HEK293 (cell line): ENCODE data around the gene MISP.
A peak's percentile ranks its signal among the peaks of the same experiment; 100 is the strongest.

ENCODE experiments used
- CTCF ChIA-PET: fragments of 350-600 bp; formaldehyde crosslinking; extraction: SDS; loops from one replicate; lab custom pipeline; 2021; ENCODE audit warnings: antibody characterized with exemption; lab: Yijun Ruan, JAX
- POLR2A ChIA-PET: fragments of 300-600 bp; formaldehyde crosslinking; extraction: SDS; loops from one replicate; lab custom pipeline; 2020; ENCODE audit warnings: antibody characterized with exemption, inconsistent platforms; lab: Yijun Ruan, JAX
- H3K27ac ChIP-seq: fragments of 200-500 bp; sonication (Bioruptor generic); 2 replicates; pipeline ENCODE4 v1.5.1; 2014; ENCODE audit warnings: low read depth, low read length, control low read depth, inconsistent platforms; ENCODE audit errors: extremely low read depth
- H3K36me3 ChIP-seq, 2 experiments: fragments of 200-500 bp in 1 of 2; sonication (Bioruptor generic) in 1 of 2; 1 replicate in 1 of 2; 2 replicates in 1 of 2; pipeline ENCODE4 v1.5.1; 2014 to 2017; ENCODE audit warnings: inconsistent platforms in 2 of 2, low read length in 2 of 2; ENCODE audit not compliant: control insufficient read depth in 2 of 2, insufficient read depth in 1 of 2
- H3K4me1 ChIP-seq: fragments of 200-500 bp; sonication (Bioruptor generic); 2 replicates; pipeline ENCODE4 v1.5.1; 2014; ENCODE audit warnings: mild to moderate bottlenecking, low read length, inconsistent platforms; ENCODE audit not compliant: control insufficient read depth, insufficient read depth
- H3K4me3 ChIP-seq: 2 replicates; pipeline ENCODE4 v1.5.1; 2011; ENCODE audit warnings: low read depth, mild to moderate bottlenecking, control low read depth, low read length, moderate library complexity
- H3K9me3 ChIP-seq: fragments of 200-500 bp; sonication (Bioruptor generic); 2 replicates; pipeline ENCODE4 v1.5.1; 2014; ENCODE audit warnings: low read depth, low read length, inconsistent platforms; ENCODE audit not compliant: control insufficient read depth, insufficient read depth
- GLIS1 ChIP-seq: fragments of 450-650 bp; formaldehyde crosslinking; IDR thresholded peaks from 2 replicates; pipeline ENCODE4 v1.5.1; 2016; ENCODE audit warnings: missing biosample characterization, missing genetic modification characterization
- MEIS1 ChIP-seq: sonication (generic); formaldehyde crosslinking; IDR thresholded peaks from 2 replicates; pipeline ENCODE4 v1.8.1; 2022; ENCODE audit warnings: missing genetic modification reagents, mild to moderate bottlenecking, borderline replicate concordance
- SP2 ChIP-seq: fragments of 450-650 bp; formaldehyde crosslinking; IDR thresholded peaks from 2 replicates; pipeline ENCODE4 v1.5.1; 2016; ENCODE audit warnings: missing biosample characterization, missing genetic modification characterization
- SP3 ChIP-seq: fragments of 450-650 bp; formaldehyde crosslinking; IDR thresholded peaks from 2 replicates; pipeline ENCODE4 v1.5.1; 2016; ENCODE audit warnings: missing biosample characterization, missing genetic modification characterization
- ZBTB8A ChIP-seq: fragments of 450-650 bp; formaldehyde crosslinking; IDR thresholded peaks from 2 replicates; pipeline ENCODE4 v1.5.1; 2016; ENCODE audit warnings: missing biosample characterization, missing genetic modification characterization
- ZNF112 ChIP-seq: fragments of 450-650 bp; formaldehyde crosslinking; IDR thresholded peaks from 2 replicates; pipeline ENCODE4 v1.5.0; 2017; ENCODE audit warnings: missing biosample characterization, missing genetic modification characterization
- ZNF2 ChIP-seq: fragments of 450-650 bp; formaldehyde crosslinking; IDR thresholded peaks from 2 replicates; pipeline ENCODE4 v1.5.1; 2016; ENCODE audit warnings: missing biosample characterization, missing genetic modification characterization
- ZNF202 ChIP-seq: fragments of 450-650 bp; formaldehyde crosslinking; IDR thresholded peaks from 2 replicates; pipeline ENCODE4 v1.5.1; 2016; ENCODE audit warnings: missing biosample characterization, missing genetic modification characterization, borderline replicate concordance
- ZNF292 ChIP-seq: fragments of 450-650 bp; formaldehyde crosslinking; IDR thresholded peaks from 2 replicates; pipeline ENCODE4 v1.5.1; 2016; ENCODE audit warnings: low read depth, missing biosample characterization, missing genetic modification characterization, borderline replicate concordance
- ZNF473 ChIP-seq: fragments of 450-650 bp; formaldehyde crosslinking; IDR thresholded peaks from 2 replicates; pipeline ENCODE4 v1.5.1; 2017; ENCODE audit warnings: missing biosample characterization, missing genetic modification characterization
- ZNF571 ChIP-seq: fragments of 450-650 bp; formaldehyde crosslinking; IDR thresholded peaks from 2 replicates; pipeline ENCODE4 v1.5.0; 2017; ENCODE audit warnings: missing biosample characterization, missing genetic modification characterization
- ZNF596 ChIP-seq: fragments of 450-650 bp; IDR thresholded peaks from 2 replicates; pipeline ENCODE4 v1.5.0; 2018; ENCODE audit warnings: missing biosample characterization, mild to moderate bottlenecking, missing genetic modification characterization, moderate library complexity
- ZNF785 ChIP-seq: fragments of 450-650 bp; formaldehyde crosslinking; IDR thresholded peaks from 2 replicates; pipeline ENCODE4 v1.5.1; 2016; ENCODE audit warnings: missing biosample characterization, missing genetic modification characterization
- TF ChIP-seq, protein P1 (sequence below): sonication (generic); formaldehyde crosslinking; IDR thresholded peaks from 2 replicates; pipeline ENCODE4 v1.8.1; 2022; ENCODE audit warnings: mild to moderate bottlenecking, moderate library complexity, missing genetic modification reagents
- TF ChIP-seq, protein P2 (sequence below): fragments of 450-650 bp; formaldehyde crosslinking; IDR thresholded peaks from 2 replicates; pipeline ENCODE4 v1.5.1; 2016; ENCODE audit warnings: missing biosample characterization, missing genetic modification characterization
- TF ChIP-seq, protein P3 (sequence below): fragments of 450-650 bp; formaldehyde crosslinking; IDR thresholded peaks from 2 replicates; pipeline ENCODE4 v1.5.1; 2016; ENCODE audit warnings: missing biosample characterization, missing genetic modification characterization
- TF ChIP-seq, protein P4 (sequence below): fragments of 450-650 bp; formaldehyde crosslinking; optimal IDR thresholded peaks from 2 replicates; pipeline ENCODE3; 2016; ENCODE audit warnings: missing biosample characterization, mild to moderate bottlenecking, missing genetic modification characterization
- TF ChIP-seq, protein P5 (sequence below): fragments of 450-650 bp; formaldehyde crosslinking; IDR thresholded peaks from 2 replicates; pipeline ENCODE4 v1.5.1; 2016; ENCODE audit warnings: missing biosample characterization, missing genetic modification characterization

MISP gene

DNA sequence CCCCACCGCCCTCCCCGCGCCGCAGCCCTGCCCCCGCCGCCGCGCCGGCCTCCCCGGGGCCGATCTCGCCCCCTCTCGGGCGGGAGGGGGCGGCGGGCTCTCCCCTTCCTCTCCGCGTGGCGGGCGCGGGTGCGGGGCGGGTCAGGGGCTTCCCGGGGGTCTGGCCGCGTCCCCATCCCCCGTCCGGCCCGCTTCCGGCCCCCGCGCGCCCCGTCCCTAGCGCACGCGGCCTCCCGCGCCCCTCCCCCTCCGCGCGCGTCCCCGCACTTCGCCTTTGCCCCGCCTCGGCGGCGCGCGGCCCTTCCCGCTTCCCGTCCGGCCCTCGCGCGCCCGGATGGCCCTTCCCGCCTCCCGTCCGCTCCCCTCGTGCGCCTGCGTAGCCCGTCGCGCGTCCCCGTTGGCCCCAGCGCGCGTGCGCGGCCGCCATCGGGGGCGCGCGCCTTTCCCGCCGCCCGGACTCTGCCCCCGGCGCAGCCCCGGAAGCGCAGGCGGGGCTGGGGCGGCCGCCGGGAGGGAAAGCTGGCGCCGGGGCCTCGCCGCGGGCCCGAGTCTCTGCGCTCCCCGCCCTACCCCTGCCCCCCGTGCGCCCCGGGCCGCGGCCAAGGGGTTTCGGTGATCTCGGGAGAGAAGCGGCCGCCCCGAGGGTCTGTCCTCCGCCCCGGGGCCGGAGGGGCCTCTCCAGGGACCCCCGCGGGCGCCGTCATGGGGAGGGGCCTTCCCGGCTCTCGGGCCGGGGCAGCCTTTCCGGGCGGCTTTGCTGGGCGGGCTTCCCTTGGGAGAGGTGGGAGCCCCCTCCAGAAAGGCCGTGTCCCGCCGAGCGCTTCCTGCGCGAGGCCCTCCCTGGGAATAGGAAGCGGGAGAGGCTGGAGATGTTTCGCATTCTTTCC, 46.9 kb downstream of the MISP start:
- H3K4me3 ChIP-seq: peak overlapping the region; percentile 87
- TF ChIP-seq MEIS1 (0 out of 2 replicates have a peak, but pooled peaks have one; percentile 23), ZNF473 (tag by site-specific recombination) (no peak), SP2 (tag by site-specific recombination) (peak; percentile 57), ZNF571 (tag by site-specific recombination) (no peak), SP3 (tag by site-specific recombination) (0 out of 2 replicates have a peak, but pooled peaks have one; percentile 26)
- TF ChIP-seq, protein P1, sequence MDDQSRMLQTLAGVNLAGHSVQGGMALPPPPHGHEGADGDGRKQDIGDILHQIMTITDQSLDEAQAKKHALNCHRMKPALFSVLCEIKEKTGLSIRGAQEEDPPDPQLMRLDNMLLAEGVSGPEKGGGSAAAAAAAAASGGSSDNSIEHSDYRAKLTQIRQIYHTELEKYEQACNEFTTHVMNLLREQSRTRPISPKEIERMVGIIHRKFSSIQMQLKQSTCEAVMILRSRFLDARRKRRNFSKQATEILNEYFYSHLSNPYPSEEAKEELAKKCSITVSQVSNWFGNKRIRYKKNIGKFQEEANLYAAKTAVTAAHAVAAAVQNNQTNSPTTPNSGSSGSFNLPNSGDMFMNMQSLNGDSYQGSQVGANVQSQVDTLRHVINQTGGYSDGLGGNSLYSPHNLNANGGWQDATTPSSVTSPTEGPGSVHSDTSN (CRISPR knock-in tag): peak; percentile 63; the same call in 1 of the 2 replicates
- TF ChIP-seq, protein P2, sequence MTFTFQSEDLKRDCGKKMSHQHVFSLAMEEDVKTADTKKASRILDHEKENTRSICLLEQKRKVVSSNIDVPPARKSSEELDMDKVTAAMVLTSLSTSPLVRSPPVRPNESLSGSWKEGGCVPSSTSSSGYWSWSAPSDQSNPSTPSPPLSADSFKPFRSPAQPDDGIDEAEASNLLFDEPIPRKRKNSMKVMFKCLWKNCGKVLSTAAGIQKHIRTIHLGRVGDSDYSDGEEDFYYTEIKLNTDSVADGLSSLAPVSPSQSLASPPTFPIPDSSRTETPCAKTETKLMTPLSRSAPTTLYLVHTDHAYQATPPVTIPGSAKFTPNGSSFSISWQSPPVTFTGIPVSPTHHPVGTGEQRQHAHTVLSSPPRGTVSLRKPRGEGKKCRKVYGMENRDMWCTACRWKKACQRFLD (tag by site-specific recombination): no peak
- TF ChIP-seq, protein P3, sequence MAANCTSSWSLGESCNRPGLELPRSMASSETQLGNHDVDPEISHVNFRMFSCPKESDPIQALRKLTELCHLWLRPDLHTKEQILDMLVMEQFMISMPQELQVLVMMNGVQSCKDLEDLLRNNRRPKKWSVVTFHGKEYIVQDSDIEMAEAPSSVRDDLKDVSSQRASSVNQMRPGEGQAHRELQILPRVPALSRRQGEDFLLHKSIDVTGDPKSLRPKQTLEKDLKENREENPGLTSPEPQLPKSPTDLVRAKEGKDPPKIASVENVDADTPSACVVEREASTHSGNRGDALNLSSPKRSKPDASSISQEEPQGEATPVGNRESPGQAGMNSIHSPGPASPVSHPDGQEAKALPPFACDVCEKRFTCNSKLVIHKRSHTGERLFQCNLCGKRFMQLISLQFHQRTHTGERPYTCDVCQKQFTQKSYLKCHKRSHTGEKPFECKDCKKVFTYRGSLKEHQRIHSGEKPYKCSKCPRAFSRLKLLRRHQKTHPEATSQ: no peak
- ChIA-PET POLR2A (interaction anchor here (1.1 to 1.5 kb wide), 2 partner anchors 10 to 12 kb away, joined by 3 to 4 read pairs; no protein-coding TSS in a partner anchor), CTCF (interaction anchor here (0.6 kb wide), 1 partner anchor 360 kb away, joined by 3 read pairs; no protein-coding TSS in a partner anchor)
- H3K27ac ChIP-seq: peak overlapping the region; percentile 97
- peaks cover 0 to 47% of the 10 kb centered on the region in 2 experiments; a peak in 2 of 3 replicates for H3K36me3 ChIP-seq
- peaks cover 25% of the 10 kb centered on the region for H3K4me1 ChIP-seq
- H3K9me3 ChIP-seq: no peaks in the 10 kb centered on the region

DNA sequence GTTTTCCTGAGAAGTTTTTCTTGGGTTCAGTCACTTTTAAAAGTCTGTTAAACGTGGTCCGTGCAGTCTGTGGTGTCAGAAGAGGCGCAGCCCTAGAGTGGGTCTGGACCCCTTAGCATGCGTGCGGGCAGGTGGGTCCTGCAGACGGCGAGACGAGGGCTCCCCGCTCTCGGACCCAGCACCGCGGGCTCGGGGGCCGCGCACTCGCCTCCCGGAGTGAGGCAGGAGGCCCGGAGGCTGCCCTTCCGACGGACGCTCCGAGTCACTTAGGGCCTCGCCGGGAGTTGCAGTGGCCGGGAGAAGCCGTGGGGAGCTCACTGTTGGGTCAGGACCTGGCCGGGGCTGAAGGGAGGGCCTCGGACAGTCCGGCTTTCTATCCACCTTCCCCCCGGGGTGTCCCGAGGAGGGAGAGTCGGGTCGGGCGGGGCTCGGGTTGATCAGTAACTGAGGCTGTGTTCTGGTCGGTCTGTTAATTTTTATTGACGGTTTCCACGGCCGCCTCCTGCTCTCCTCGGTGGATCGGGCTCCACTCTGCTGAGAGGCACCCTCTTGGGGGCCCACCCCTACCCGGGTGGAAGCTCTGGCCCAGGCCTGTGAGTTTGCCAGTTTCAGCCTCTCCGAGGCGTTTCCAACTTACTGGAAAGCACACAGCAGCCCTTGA, 47.6 kb downstream of the MISP start:
- TF ChIP-seq, protein P4, sequence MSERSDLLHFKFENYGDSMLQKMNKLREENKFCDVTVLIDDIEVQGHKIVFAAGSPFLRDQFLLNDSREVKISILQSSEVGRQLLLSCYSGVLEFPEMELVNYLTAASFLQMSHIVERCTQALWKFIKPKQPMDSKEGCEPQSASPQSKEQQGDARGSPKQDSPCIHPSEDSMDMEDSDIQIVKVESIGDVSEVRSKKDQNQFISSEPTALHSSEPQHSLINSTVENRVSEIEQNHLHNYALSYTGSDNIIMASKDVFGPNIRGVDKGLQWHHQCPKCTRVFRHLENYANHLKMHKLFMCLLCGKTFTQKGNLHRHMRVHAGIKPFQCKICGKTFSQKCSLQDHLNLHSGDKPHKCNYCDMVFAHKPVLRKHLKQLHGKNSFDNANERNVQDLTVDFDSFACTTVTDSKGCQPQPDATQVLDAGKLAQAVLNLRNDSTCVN (tag by site-specific recombination): peak; percentile 44
- TF ChIP-seq ZNF202 (tag by site-specific recombination): no peak
- Histone ChIP-seq H3K9me3 (no peaks in the 10 kb centered on the region), H3K36me3 (peaks cover 0 to 55% of the 10 kb centered on the region in 2 experiments; a peak in 2 of 3 replicates), H3K4me3 (peak overlapping the region; percentile 87), H3K4me1 (peaks cover 25% of the 10 kb centered on the region), H3K27ac (peak overlapping the region; percentile 97)
- ChIA-PET POLR2A (interaction anchor here (1.1 to 1.5 kb wide), 3 partner anchors 11 to 118 kb away, joined by 3 to 4 read pairs (median 3); no protein-coding TSS in a partner anchor), CTCF (interaction anchor here (1.7 kb wide), 1 partner anchor 10 kb away, joined by 5 read pairs; no protein-coding TSS in a partner anchor)

DNA sequence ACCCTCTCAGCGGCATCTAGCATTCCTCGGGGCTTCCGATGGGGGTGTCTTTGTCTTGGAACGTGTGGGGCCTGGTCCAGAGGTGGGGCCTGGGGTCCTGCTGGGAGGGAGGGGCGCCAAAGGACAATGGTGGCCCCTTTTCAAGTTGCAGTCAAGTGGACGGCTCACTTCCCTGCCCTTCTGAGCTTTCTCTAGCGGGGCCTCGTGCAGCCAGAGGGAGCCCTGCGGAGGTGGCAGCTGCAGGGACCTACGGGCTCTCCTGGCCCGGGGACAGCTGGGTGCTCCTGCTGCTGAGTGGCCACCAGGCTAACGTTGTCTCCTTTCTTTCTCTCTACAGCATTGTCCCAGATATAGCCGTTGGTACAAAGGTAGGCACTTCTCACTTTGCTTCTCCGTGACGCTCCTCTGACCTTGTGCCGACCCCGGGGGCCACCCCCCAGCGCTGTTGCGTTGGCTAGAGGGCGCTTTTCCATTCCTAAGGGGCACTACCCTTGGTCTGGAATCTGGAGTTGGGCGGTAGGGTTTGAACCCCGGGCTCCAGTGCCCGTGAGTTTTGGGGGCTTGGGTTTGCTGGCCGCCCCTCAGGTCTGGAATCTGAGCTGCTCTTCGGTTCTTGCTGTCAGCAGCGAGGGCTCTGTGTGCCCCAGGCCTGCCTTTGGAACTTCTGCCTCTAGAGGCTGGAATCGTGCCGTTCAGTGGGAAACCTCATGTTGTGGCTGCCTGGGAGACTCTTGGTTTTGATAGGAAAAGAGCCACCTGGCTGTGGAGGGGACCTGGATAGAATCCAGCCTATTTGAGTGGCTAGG, 48.4 kb downstream of the MISP start:
- CTCF ChIA-PET: interaction anchor here (0.6 to 1.7 kb wide), 2 partner anchors 9 to 28 kb away, joined by 5 to 7 read pairs; no protein-coding TSS in a partner anchor
- peak overlapping the region; percentile 87 for H3K4me3 ChIP-seq
- H3K36me3 ChIP-seq: peaks cover 0 to 62% of the 10 kb centered on the region in 2 experiments; a peak in 2 of 3 replicates
- POLR2A ChIA-PET: interaction anchor here (0.6 to 1.3 kb wide), 4 partner anchors 11 to 229 kb away, joined by 3 to 4 read pairs (median 4); no protein-coding TSS in a partner anchor
- H3K4me1 ChIP-seq: peaks cover 25% of the 10 kb centered on the region
- H3K27ac ChIP-seq: peak overlapping the region; percentile 97
- no peaks in the 10 kb centered on the region for H3K9me3 ChIP-seq
- 0 out of 2 replicates have a peak, but pooled peaks have one; percentile 23 for TF ChIP-seq ZNF2 (tag by site-specific recombination)
- no peak for TF ChIP-seq ZNF112 (tag by site-specific recombination)
- TF ChIP-seq ZBTB8A: peak; percentile 43; the same call in 1 of the 2 replicates
- TF ChIP-seq ZNF596 (tag by site-specific recombination): no peak
- no peak for TF ChIP-seq ZNF785 (tag by site-specific recombination)
- peak; percentile 26; the same call in 1 of the 2 replicates for TF ChIP-seq SP3 (tag by site-specific recombination)
- no peak for TF ChIP-seq ZNF292 (tag by site-specific recombination)
- TF ChIP-seq GLIS1 (tag by site-specific recombination): peak; percentile 73
- TF ChIP-seq, protein P5, sequence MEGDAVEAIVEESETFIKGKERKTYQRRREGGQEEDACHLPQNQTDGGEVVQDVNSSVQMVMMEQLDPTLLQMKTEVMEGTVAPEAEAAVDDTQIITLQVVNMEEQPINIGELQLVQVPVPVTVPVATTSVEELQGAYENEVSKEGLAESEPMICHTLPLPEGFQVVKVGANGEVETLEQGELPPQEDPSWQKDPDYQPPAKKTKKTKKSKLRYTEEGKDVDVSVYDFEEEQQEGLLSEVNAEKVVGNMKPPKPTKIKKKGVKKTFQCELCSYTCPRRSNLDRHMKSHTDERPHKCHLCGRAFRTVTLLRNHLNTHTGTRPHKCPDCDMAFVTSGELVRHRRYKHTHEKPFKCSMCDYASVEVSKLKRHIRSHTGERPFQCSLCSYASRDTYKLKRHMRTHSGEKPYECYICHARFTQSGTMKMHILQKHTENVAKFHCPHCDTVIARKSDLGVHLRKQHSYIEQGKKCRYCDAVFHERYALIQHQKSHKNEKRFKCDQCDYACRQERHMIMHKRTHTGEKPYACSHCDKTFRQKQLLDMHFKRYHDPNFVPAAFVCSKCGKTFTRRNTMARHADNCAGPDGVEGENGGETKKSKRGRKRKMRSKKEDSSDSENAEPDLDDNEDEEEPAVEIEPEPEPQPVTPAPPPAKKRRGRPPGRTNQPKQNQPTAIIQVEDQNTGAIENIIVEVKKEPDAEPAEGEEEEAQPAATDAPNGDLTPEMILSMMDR (tag by site-specific recombination): peak; percentile 49; the same call in 1 of the 2 replicates
